IMR-90 (cell line): ENCODE data around the gene EGF. TPM values are rescaled to one million over a fixed set of nuclear protein-coding genes. Genes with fewer than 3 reads are reported as not detected.

Experiments used
- ATAC-seq: fragments of 200-7000 bp; cut with Tn5 transposase; 2 replicates; pipeline ENCODE4 v1.9.1; 2020; ENCODE audit warnings: low read depth, mild to moderate bottlenecking, moderate library complexity
- BruUV-seq: library from RNA; stranded (reverse); fragments of 400-500 nt; replicated peaks from 2 replicates; lab custom pipeline; 2021; lab: Mats Ljungman, UMichigan
- CTCF ChIA-PET: fragments of 300-600 bp; formaldehyde crosslinking; extraction: SDS; loops from one replicate; lab custom pipeline; 2021; ENCODE audit warnings: antibody characterized with exemption; lab: Yijun Ruan, JAX
- POLR2A ChIA-PET: fragments of 300-600 bp; sonication (Branson Sonifier 250); formaldehyde crosslinking; loops from one replicate; lab custom pipeline; 2022; ENCODE audit warnings: antibody characterized with exemption; ENCODE audit not compliant: unreplicated experiment; lab: Charles Lee
- DNase-seq: peaks from one replicate; pipeline ENCODE4 v3.0.0; 2013
- H2AFZ ChIP-seq: replicated peaks from 2 replicates; pipeline ENCODE3; 2013; ENCODE audit warnings: low read length, mild to moderate bottlenecking; ENCODE audit not compliant: poor library complexity
- H2AK5ac ChIP-seq: 2 replicates; pipeline ENCODE4 v1.6.1; 2013; ENCODE audit warnings: low read depth, low read length, inconsistent platforms
- H2AK9ac ChIP-seq: replicated peaks from 2 replicates; pipeline ENCODE3; 2013; ENCODE audit warnings: mild to moderate bottlenecking, low read depth, low read length, moderate library complexity; ENCODE audit not compliant: poor library complexity
- H2BK120ac ChIP-seq: 2 replicates; pipeline ENCODE4 v1.6.1; 2013; ENCODE audit warnings: low read depth, low read length, inconsistent platforms
- H2BK15ac ChIP-seq: 3 replicates; pipeline ENCODE4 v1.6.1; 2013; ENCODE audit warnings: low read depth, low read length, inconsistent platforms
- H2BK20ac ChIP-seq: 2 replicates; pipeline ENCODE4 v1.6.1; 2013; ENCODE audit warnings: low read depth, mild to moderate bottlenecking, inconsistent platforms, low read length, moderate library complexity
- H2BK5ac ChIP-seq: 2 replicates; pipeline ENCODE4 v1.6.1; 2013; ENCODE audit warnings: mild to moderate bottlenecking, low read depth, low read length, inconsistent platforms; ENCODE audit not compliant: poor library complexity, severe bottlenecking
- H3K14ac ChIP-seq: replicated peaks from 2 replicates; pipeline ENCODE4 v1.6.1; 2013; ENCODE audit warnings: low read depth, low read length, inconsistent platforms
- H3K18ac ChIP-seq: 2 replicates; pipeline ENCODE4 v1.6.1; 2013; ENCODE audit warnings: low read depth, low read length, control low read depth
- H3K23ac ChIP-seq: 2 replicates; pipeline ENCODE4 v1.6.1; 2013; ENCODE audit warnings: low read depth, low read length, inconsistent platforms
- H3K27ac ChIP-seq: 2 replicates; pipeline ENCODE4 v1.5.1; 2013; ENCODE audit warnings: mild to moderate bottlenecking, control low read depth, low read length; ENCODE audit not compliant: insufficient read depth
- H3K27me3 ChIP-seq: 2 replicates; pipeline ENCODE4 v1.6.1; 2013; ENCODE audit warnings: low read length; ENCODE audit not compliant: control insufficient read depth, insufficient read depth
- H3K36me3 ChIP-seq: 2 replicates; pipeline ENCODE4 v1.6.1; 2013; ENCODE audit warnings: low read length, mixed read lengths; ENCODE audit not compliant: control insufficient read depth, insufficient read depth
- H3K4ac ChIP-seq: 2 replicates; pipeline ENCODE4 v1.6.1; 2013; ENCODE audit warnings: low read depth, low read length, inconsistent platforms
- H3K4me1 ChIP-seq: 2 replicates; pipeline ENCODE4 v1.6.1; 2013; ENCODE audit warnings: low read length, mixed read lengths; ENCODE audit not compliant: control insufficient read depth, insufficient read depth
- H3K4me2 ChIP-seq: 2 replicates; pipeline ENCODE4 v1.6.1; 2013; ENCODE audit warnings: low read depth, mild to moderate bottlenecking, control low read depth, low read length, moderate library complexity
- H3K4me3 ChIP-seq: 2 replicates; pipeline ENCODE4 v1.5.1; 2013; ENCODE audit warnings: low read depth, mild to moderate bottlenecking, control low read depth, low read length, moderate library complexity; ENCODE audit not compliant: insufficient read depth
- H3K56ac ChIP-seq: 2 replicates; pipeline ENCODE4 v1.6.1; 2013; ENCODE audit warnings: low read length, inconsistent platforms; ENCODE audit not compliant: insufficient read depth; ENCODE audit errors: extremely low read depth
- H3K79me1 ChIP-seq, 2 experiments: 2 replicates each; pipeline ENCODE4 v1.6.1; 2013; ENCODE audit warnings: low read length in 2 of 2, inconsistent platforms in 1 of 2, low read depth in 1 of 2
- H3K9ac ChIP-seq: 2 replicates; pipeline ENCODE4 v1.6.1; 2013; ENCODE audit warnings: low read depth, low read length, control low read depth
- H3K9me1 ChIP-seq: 2 replicates; pipeline ENCODE4 v1.6.1; 2013; ENCODE audit warnings: low read length, inconsistent platforms; ENCODE audit not compliant: insufficient read depth
- H3K9me3 ChIP-seq: 2 replicates; pipeline ENCODE4 v1.6.1; 2013; ENCODE audit warnings: low read length; ENCODE audit not compliant: control insufficient read depth, insufficient read depth
- H4K20me1 ChIP-seq: 2 replicates; pipeline ENCODE4 v1.6.1; 2013; ENCODE audit warnings: low read length, inconsistent platforms; ENCODE audit not compliant: insufficient read depth
- H4K5ac ChIP-seq: 2 replicates; pipeline ENCODE4 v1.6.1; 2013; ENCODE audit warnings: mild to moderate bottlenecking, low read depth, low read length, control low read depth
- H4K8ac ChIP-seq, 2 experiments: 2 replicates each; pipeline ENCODE4 v1.6.1; 2013; ENCODE audit warnings: low read depth in 2 of 2, low read length in 2 of 2, control low read depth in 1 of 2, inconsistent platforms in 1 of 2
- H4K91ac ChIP-seq: 2 replicates; pipeline ENCODE4 v1.6.1; 2013; ENCODE audit warnings: low read depth, low read length, inconsistent platforms; ENCODE audit not compliant: insufficient read depth
- RAD21 ChIP-seq: IDR thresholded peaks from 2 replicates; pipeline ENCODE4 v1.6.1; 2012; ENCODE audit warnings: low read length, improper control_type of control experiment
- RCOR1 ChIP-seq: IDR thresholded peaks from 2 replicates; pipeline ENCODE4 v1.6.1; 2012; ENCODE audit warnings: mild to moderate bottlenecking, low read length, improper control_type of control experiment; ENCODE audit not compliant: insufficient replicate concordance
- SMC3 ChIP-seq: fragments of 150-350 bp; IDR thresholded peaks from 2 replicates; pipeline ENCODE4 v1.6.1; 2016; ENCODE audit warnings: low read depth, mild to moderate bottlenecking, antibody characterized with exemption, low read length, moderate library complexity
- WGBS, 2 experiments: methylation state at CpG; one replicate each; pipeline versions ENCODE4 v1.1.5 to v1.1.7; 2013; ENCODE audit warnings: missing lambda C conversion rate in 2 of 2; ENCODE audit not compliant: insufficient read length in 1 of 2; ENCODE audit errors: extremely low coverage in 2 of 2; 5-methylcytosine and 5-hydroxymethylcytosine counted together
- dilution Hi-C: fragments of 300-500 bp; cut with HindIII; formaldehyde crosslinking; loops from one replicate; pipeline ENCODE4 v1.14.3; 2018; ENCODE audit warnings: low sequenced_read_pairs; ENCODE audit not compliant: unreplicated experiment
- in situ Hi-C: fragments of 300-500 bp; cut with MboI; formaldehyde crosslinking; loops from 3 replicates; pipeline ENCODE4 v1.14.3; 2019; ENCODE audit warnings: low sequenced_read_pairs, inconsistent platforms, mixed read lengths
- intact Hi-C: fragments of 100-400 bp; cut with micrococcal nuclease; formaldehyde crosslinking; loops from 2 replicates; pipeline ENCODE4 v1.10.0; 2022
- polyA plus RNA-seq, 3 experiments: library from polyadenylated mRNA; depleted of rRNA; stranded (reverse); fragments of >200 nt; gene quantifications; 2 replicates each; pipeline ENCODE4 v1.2.3, GENCODE V29; 2012; ENCODE audit warnings: low replicate concordance in 1 of 3
- total RNA-seq: library from RNA; depleted of rRNA; stranded (reverse); fragments of >200 nt; gene quantifications from 2 replicates; pipeline ENCODE4 v1.2.3, GENCODE V29; 2012
- TF ChIP-seq, protein P1 (sequence below): fragments of 150-350 bp; IDR thresholded peaks from 2 replicates; pipeline ENCODE4 v1.6.1; 2017; ENCODE audit warnings: mild to moderate bottlenecking, antibody characterized with exemption, low read length, low read depth
- TF ChIP-seq, protein P2 (sequence below): conservative IDR thresholded peaks from 2 replicates; pipeline ENCODE4 v1.5.1; 2012; ENCODE audit warnings: mild to moderate bottlenecking, low read depth, low read length, improper control_type of control experiment
- TF ChIP-seq, protein P3 (sequence below): fragments of 150-350 bp; IDR thresholded peaks from 2 replicates; pipeline ENCODE4 v1.6.1; 2016; ENCODE audit warnings: low read depth, mild to moderate bottlenecking, low read length, moderate library complexity, borderline replicate concordance

EGF gene
- total and polyA plus RNA-seq, 2 of the 4 experiments (the other 2 are of a cell fraction): 1.7 to 2.2 TPM

DNA sequence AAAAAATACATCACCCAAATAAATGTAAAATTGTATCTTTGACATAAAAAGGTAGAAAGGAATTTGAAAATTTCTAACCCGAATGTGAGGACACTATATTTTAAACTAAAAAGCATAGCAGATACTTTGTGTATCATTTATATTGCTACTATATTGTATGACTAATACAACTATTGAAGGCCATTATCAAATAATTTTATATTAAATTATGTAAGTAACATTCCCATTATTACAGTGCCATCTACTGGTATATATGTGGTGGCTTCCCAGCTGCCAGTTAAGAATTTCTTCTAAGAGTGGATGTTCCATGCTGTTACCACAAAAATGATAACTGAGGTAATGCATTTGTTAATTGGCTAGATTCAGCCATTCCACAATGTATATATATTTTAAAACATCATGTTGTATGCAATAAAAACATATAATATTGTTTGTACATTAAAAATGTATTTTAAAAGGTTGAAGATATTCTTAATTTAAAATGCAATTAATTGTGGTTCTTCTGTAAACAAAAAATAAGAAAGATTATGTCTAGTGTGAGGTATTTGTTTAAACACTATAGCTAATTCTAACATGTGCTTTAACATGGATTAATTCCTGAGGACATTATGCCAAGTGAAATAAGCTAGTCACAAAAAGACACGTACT is 65.3 kb downstream of the EGF start:
- Histone ChIP-seq H3K56ac (no peak overlapping the region), H3K36me3 (no peaks in the 10 kb centered on the region), H4K20me1 (no peaks in the 10 kb centered on the region), H3K27me3 (no peaks in the 10 kb centered on the region), H3K4me2 (no peak overlapping the region), H3K4me1 (peaks cover 6% of the 10 kb centered on the region; the same call in 1 of the 2 replicates), H2AK9ac (no peak overlapping the region), H3K14ac (no peak overlapping the region), H4K8ac (no peak overlapping the region), H2AK5ac (no peak overlapping the region), H2BK20ac (no peak overlapping the region), H3K4me3 (no peak overlapping the region), H4K5ac (no peak overlapping the region), H2BK15ac (no peak overlapping the region), H2AFZ (no peak overlapping the region), H3K79me1 (no peaks in the 10 kb centered on the region), H3K9ac (no peak overlapping the region), H3K9me1 (peaks cover 6% of the 10 kb centered on the region), H3K27ac (no peak overlapping the region), H3K23ac (no peak overlapping the region), H2BK5ac (no peak overlapping the region), H2BK120ac (no peak overlapping the region), H3K18ac (no peak overlapping the region), H4K91ac (no peak overlapping the region), H3K4ac (no peak overlapping the region), H3K9me3 (no peaks in the 10 kb centered on the region)
- DNase-seq (peak; percentile 60), ATAC-seq (peak; percentile 56)
- WGBS, 2 experiments: no CpG with 5 or more reads among the region's 2 CpGs
- in situ Hi-C loops: no loop called here
- no TSS peak for BruUV-seq
- CTCF ChIA-PET: interaction anchor here (0.5 to 1.1 kb wide), 7 partner anchors 8 to 550 kb away, joined by 3 to 4 read pairs (median 3); no protein-coding TSS in a partner anchor
- TF ChIP-seq, protein P1, sequence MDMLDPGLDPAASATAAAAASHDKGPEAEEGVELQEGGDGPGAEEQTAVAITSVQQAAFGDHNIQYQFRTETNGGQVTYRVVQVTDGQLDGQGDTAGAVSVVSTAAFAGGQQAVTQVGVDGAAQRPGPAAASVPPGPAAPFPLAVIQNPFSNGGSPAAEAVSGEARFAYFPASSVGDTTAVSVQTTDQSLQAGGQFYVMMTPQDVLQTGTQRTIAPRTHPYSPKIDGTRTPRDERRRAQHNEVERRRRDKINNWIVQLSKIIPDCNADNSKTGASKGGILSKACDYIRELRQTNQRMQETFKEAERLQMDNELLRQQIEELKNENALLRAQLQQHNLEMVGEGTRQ: no peak
- TF ChIP-seq, protein P2, sequence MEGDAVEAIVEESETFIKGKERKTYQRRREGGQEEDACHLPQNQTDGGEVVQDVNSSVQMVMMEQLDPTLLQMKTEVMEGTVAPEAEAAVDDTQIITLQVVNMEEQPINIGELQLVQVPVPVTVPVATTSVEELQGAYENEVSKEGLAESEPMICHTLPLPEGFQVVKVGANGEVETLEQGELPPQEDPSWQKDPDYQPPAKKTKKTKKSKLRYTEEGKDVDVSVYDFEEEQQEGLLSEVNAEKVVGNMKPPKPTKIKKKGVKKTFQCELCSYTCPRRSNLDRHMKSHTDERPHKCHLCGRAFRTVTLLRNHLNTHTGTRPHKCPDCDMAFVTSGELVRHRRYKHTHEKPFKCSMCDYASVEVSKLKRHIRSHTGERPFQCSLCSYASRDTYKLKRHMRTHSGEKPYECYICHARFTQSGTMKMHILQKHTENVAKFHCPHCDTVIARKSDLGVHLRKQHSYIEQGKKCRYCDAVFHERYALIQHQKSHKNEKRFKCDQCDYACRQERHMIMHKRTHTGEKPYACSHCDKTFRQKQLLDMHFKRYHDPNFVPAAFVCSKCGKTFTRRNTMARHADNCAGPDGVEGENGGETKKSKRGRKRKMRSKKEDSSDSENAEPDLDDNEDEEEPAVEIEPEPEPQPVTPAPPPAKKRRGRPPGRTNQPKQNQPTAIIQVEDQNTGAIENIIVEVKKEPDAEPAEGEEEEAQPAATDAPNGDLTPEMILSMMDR: peak; percentile 74
- TF ChIP-seq RCOR1 (no peak), SMC3 (peak; percentile 52), RAD21 (peak; percentile 69)
- TF ChIP-seq, protein P3, sequence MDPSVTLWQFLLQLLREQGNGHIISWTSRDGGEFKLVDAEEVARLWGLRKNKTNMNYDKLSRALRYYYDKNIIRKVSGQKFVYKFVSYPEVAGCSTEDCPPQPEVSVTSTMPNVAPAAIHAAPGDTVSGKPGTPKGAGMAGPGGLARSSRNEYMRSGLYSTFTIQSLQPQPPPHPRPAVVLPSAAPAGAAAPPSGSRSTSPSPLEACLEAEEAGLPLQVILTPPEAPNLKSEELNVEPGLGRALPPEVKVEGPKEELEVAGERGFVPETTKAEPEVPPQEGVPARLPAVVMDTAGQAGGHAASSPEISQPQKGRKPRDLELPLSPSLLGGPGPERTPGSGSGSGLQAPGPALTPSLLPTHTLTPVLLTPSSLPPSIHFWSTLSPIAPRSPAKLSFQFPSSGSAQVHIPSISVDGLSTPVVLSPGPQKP: no peak
- dilution Hi-C loops: no loop called here
- POLR2A ChIA-PET: no interaction called here
- intact Hi-C loops: loop anchor here (1.0 to 5.0 kb wide), 3 partner anchors 151 to 556 kb away; partner anchors contain the start of genes CASP6 and RRH
